Hepatocyte (in vitro differentiated cells): ENCODE data around the gene FRAS1. TPM values are rescaled to one million over a fixed set of nuclear protein-coding genes. Genes with fewer than 3 reads are reported as not detected.

Experiments used
- DNase-seq: peaks from one replicate; pipeline ENCODE4 v3.0.0-alpha.2; 2016; ENCODE audit warnings: low spot score
- H2AFZ ChIP-seq: fragments of 200-600 bp; sonication (generic); 2 replicates; pipeline ENCODE4 v1.6.0; 2016; ENCODE audit warnings: antibody characterized with exemption, mild to moderate bottlenecking
- H3K27ac ChIP-seq: fragments of 200-600 bp; sonication (generic); 2 replicates; pipeline ENCODE4 v1.5.1; 2016; ENCODE audit warnings: mild to moderate bottlenecking
- H3K27me3 ChIP-seq: fragments of 200-600 bp; sonication (generic); 2 replicates; pipeline ENCODE4 v1.6.1; 2016
- H3K36me3 ChIP-seq: fragments of 200-600 bp; sonication (generic); replicated peaks from 2 replicates; pipeline ENCODE4 v1.5.1; 2016; ENCODE audit warnings: low read depth; ENCODE audit not compliant: insufficient read depth
- H3K4me1 ChIP-seq: fragments of 200-600 bp; sonication (generic); 2 replicates; pipeline ENCODE4 v1.5.1; 2016; ENCODE audit warnings: mild to moderate bottlenecking, moderate library complexity; ENCODE audit not compliant: insufficient read depth
- H3K4me2 ChIP-seq: fragments of 200-600 bp; sonication (generic); 2 replicates; pipeline ENCODE4 v1.6.0; 2016
- H3K4me3 ChIP-seq: fragments of 200-600 bp; sonication (generic); 2 replicates; pipeline ENCODE4 v1.5.1; 2016; ENCODE audit warnings: mild to moderate bottlenecking
- H3K79me2 ChIP-seq: fragments of 200-600 bp; sonication (generic); 2 replicates; pipeline ENCODE4 v1.6.0; 2017; ENCODE audit warnings: mild to moderate bottlenecking
- H3K9me2 ChIP-seq: fragments of 200-600 bp; sonication (generic); replicated peaks from 2 replicates; pipeline ENCODE4 v1.6.0; 2017; ENCODE audit warnings: mild to moderate bottlenecking; ENCODE audit not compliant: insufficient read depth
- H3K9me3 ChIP-seq: fragments of 200-600 bp; sonication (generic); 2 replicates; pipeline ENCODE4 v1.5.1; 2016; ENCODE audit warnings: low read depth, mild to moderate bottlenecking
- H4K20me1 ChIP-seq: fragments of 200-600 bp; sonication (generic); 2 replicates; pipeline ENCODE4 v1.6.0; 2016; ENCODE audit warnings: mild to moderate bottlenecking; ENCODE audit not compliant: insufficient read depth, poor library complexity, severe bottlenecking
- CTCF ChIP-seq: fragments of 200-600 bp; sonication (generic); IDR thresholded peaks from 2 replicates; pipeline ENCODE4 v1.5.1; 2016; ENCODE audit warnings: antibody characterized with exemption, mild to moderate bottlenecking; ENCODE audit not compliant: poor library complexity
- EZH2 ChIP-seq: fragments of 200-600 bp; sonication (generic); IDR thresholded peaks from 2 replicates; pipeline ENCODE4 v1.6.1; 2016; ENCODE audit warnings: antibody characterized with exemption, mild to moderate bottlenecking, borderline replicate concordance
- EZH2phosphoT487 ChIP-seq: fragments of 200-600 bp; sonication (generic); IDR thresholded peaks from one replicate; pipeline ENCODE4 v1.6.1; 2018; ENCODE audit warnings: antibody characterized with exemption, mild to moderate bottlenecking, low read depth, moderate library complexity; ENCODE audit not compliant: unreplicated experiment, severe bottlenecking
- WGBS: methylation state at CpG from one replicate; pipeline ENCODE4 v1.1.6; 2016; ENCODE audit warnings: low lambda C conversion rate; ENCODE audit errors: missing lambda C conversion rate; 5-methylcytosine and 5-hydroxymethylcytosine counted together
- polyA plus RNA-seq: library from polyadenylated mRNA; unstranded; fragments of >200 nt; fragmentation: Nextera tagmentation; extraction: Ambion mirVana; gene quantifications from 2 replicates; pipeline ENCODE4 v1.2.1, GENCODE V29; 2016
- total RNA-seq: library from RNA; depleted of rRNA; stranded (reverse); fragments of >200 nt; gene quantifications from 2 replicates; pipeline ENCODE4 v1.2.3, GENCODE V29; 2014

The FRAS1 gene
- total and polyA plus RNA-seq, 2 experiments from 2014 or later, result 9.3 to 38.5 TPM

GRCh38 chr4:78227411-78228057 is 170.4 kb downstream of the FRAS1 start:
- H3K36me3 ChIP-seq, result no peaks in the 10 kb centered on the region
- no peak for DNase-seq
- no peaks in the 10 kb centered on the region for H3K9me2 ChIP-seq
- H4K20me1 ChIP-seq, result no peaks in the 10 kb centered on the region
- H3K27ac ChIP-seq, result no peak overlapping the region
- TF ChIP-seq EZH2 (no peak), EZH2phosphoT487 (no peak), CTCF (no peak)
- H2AFZ ChIP-seq, result no peak overlapping the region
- WGBS, result 100% methylated on average over 1 of the region's 1 CpG
- H3K4me2 ChIP-seq, result no peak overlapping the region
- H3K9me3 ChIP-seq, result peaks cover 7% of the 10 kb centered on the region
- H3K4me1 ChIP-seq, result no peaks in the 10 kb centered on the region
- H3K79me2 ChIP-seq, result peaks cover 9% of the 10 kb centered on the region
- no peak overlapping the region for H3K4me3 ChIP-seq
- no peaks in the 10 kb centered on the region for H3K27me3 ChIP-seq

GRCh38 chr4:78235800-78236199 is 178.7 kb downstream of the FRAS1 start:
- no peaks in the 10 kb centered on the region for H3K27me3 ChIP-seq
- no peak overlapping the region for H3K4me2 ChIP-seq
- H3K4me1 ChIP-seq, result no peaks in the 10 kb centered on the region
- no peaks in the 10 kb centered on the region for H3K9me2 ChIP-seq
- no peak overlapping the region for H3K27ac ChIP-seq
- H3K36me3 ChIP-seq, result no peaks in the 10 kb centered on the region
- H3K4me3 ChIP-seq, result no peak overlapping the region
- H3K79me2 ChIP-seq, result peaks cover 7% of the 10 kb centered on the region
- TF ChIP-seq CTCF (no peak), EZH2phosphoT487 (no peak), EZH2 (no peak)
- no peak overlapping the region for H2AFZ ChIP-seq
- DNase-seq, result no peak
- H3K9me3 ChIP-seq, result no peaks in the 10 kb centered on the region
- H4K20me1 ChIP-seq, result no peaks in the 10 kb centered on the region

GRCh38 chr4:78237360-78237759 is 180.2 kb downstream of the FRAS1 start:
- 69% methylated on average over 4 of the region's 4 CpGs for WGBS
- Histone ChIP-seq H3K79me2 (peaks cover 4% of the 10 kb centered on the region), H3K36me3 (no peaks in the 10 kb centered on the region), H3K4me2 (no peak overlapping the region), H3K27ac (no peak overlapping the region), H3K9me3 (no peaks in the 10 kb centered on the region), H3K4me1 (no peaks in the 10 kb centered on the region), H3K9me2 (no peaks in the 10 kb centered on the region), H2AFZ (no peak overlapping the region), H3K4me3 (no peak overlapping the region), H4K20me1 (no peaks in the 10 kb centered on the region), H3K27me3 (no peaks in the 10 kb centered on the region)
- DNase-seq, result no peak
- TF ChIP-seq CTCF (no peak), EZH2phosphoT487 (no peak), EZH2 (no peak)

GRCh38 chr4:78242071-78242470 is 184.9 kb downstream of the FRAS1 start:
- H3K4me2 ChIP-seq, result no peak overlapping the region
- no peaks in the 10 kb centered on the region for H3K9me3 ChIP-seq
- no peak overlapping the region for H2AFZ ChIP-seq
- H3K36me3 ChIP-seq, result no peaks in the 10 kb centered on the region
- peaks cover 2% of the 10 kb centered on the region for H3K79me2 ChIP-seq
- H4K20me1 ChIP-seq, result no peaks in the 10 kb centered on the region
- H3K4me3 ChIP-seq, result no peak overlapping the region
- no peaks in the 10 kb centered on the region for H3K27me3 ChIP-seq
- peaks cover 9% of the 10 kb centered on the region for H3K4me1 ChIP-seq
- no peak for TF ChIP-seq CTCF
- no peak for TF ChIP-seq EZH2phosphoT487
- no peak for TF ChIP-seq EZH2
- no peaks in the 10 kb centered on the region for H3K9me2 ChIP-seq
- H3K27ac ChIP-seq, result no peak overlapping the region
- no peak for DNase-seq
